Measurements from ENCODE around the gene SRGAP2C.
"Not testable (repeated sequence)": the region's sequence is repeated elsewhere in the genome, so short reads cannot be mapped to it uniquely, and the experiment has no call there.

- not testable (repeated sequence) for TF ChIP-seq EZH2 (optimal IDR thresholded peaks at IDR 0.05; ENCODE audit: low read depth, low read length); CTCF (IDR thresholded peaks at IDR 0.05; ENCODE audit: low read length)
These were observed 53.6 kb downstream of the SRGAP2C start for GRCh38 chr1:121238384-121238783.
